Mesenteric fat pad (tissue), 1 donor: Measurements from ENCODE around the gene ST3GAL6. TPM values are rescaled to one million over a fixed set of nuclear protein-coding genes. Genes with fewer than 3 reads are reported as not detected.

Experiments
- DNase-seq: peaks from one replicate; pipeline ENCODE4 v3.0.0-alpha.2; 2020; ENCODE audit warnings: low spot score
- total RNA-seq: library from RNA; stranded (reverse); fragmentation: NEBNext Ultra II Directional; extraction: Animal tissue kit (Norgen Biotek cat#: 25700); gene quantifications from one replicate; pipeline ENCODE4 v1.2.1, GENCODE V29; 2021
- donor health status: DM: yes; HTN: yes; CAD: no.

Gene ST3GAL6
- total RNA-seq, 1 donor from 2014 or later, result 9.4 TPM

GRCh38 chr3:98775459-98776139 lies 12.5 kb downstream of the ST3GAL6 start:
- no peak for DNase-seq

- no peak for DNase-seq
Observed at GRCh38 chr3:98776140-98776493, 13.0 kb downstream of the ST3GAL6 start.

DNA sequence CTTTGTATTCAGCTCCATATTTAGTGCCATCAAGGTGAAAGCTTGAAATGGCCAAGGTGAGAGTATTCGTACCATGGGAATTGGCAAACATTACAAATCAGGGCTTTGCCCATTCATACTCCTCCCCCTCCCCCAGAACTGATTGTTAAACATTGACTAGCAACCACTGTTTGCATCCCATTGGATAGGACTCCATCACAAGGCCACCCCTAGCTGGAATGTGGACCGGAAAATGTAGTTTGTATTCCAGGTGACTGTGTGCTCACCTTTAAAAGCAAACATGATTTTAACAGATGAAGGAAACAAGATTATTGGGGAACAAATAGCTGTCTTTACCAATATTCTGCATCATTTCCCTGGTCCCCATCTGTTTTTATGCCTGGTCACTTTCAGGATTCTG lies 14.1 kb downstream of the ST3GAL6 start:
- DNase-seq, result no peak

GRCh38 chr3:98777801-98778220 lies 14.7 kb downstream of the ST3GAL6 start:
- DNase-seq, result no peak

GRCh38 chr3:98778383-98778782 lies 15.2 kb downstream of the ST3GAL6 start:
- DNase-seq, result no peak

GRCh38 chr3:98778852-98779413 lies 15.8 kb downstream of the ST3GAL6 start:
- no peak for DNase-seq

DNA sequence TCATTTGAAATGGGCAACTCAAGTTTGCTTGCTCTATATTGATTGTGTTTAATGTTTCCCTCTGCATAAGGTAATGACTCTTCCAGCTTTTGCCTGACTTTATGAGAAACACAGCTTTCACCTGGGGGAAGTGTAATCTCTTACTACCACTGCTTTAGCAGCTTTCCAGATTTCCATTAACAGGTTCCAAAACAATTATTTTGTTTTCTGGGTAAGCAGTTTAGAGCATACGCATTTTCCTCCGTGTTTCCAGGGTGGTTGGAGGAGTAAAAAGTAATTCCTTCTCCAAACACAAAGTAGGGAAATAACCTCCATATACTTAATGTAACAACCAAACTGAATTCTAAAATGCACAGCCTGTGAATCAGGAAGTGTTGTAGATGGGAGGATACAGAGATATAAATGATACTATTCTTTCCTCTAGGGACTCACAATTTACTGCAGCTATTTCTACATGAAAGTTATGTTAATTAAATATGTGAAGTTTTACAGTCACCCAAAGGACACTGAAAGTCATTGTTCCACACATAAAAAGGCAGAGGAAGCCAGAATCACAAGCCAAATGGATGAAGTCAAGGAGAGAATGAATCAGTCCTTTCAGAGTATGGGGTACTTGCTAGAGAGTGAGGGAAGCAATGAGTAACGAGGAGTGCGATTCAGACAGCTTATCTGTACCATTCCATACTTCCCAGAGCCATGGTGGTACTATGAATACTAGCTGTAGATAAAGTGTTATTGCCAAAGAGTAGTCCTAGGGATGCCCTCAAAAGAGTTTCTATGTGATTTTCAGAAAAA lies 16.6 kb downstream of the ST3GAL6 start:
- DNase-seq, result no peak

- no peak for DNase-seq
Observed at GRCh38 chr3:98780343-98780742, 17.2 kb downstream of the ST3GAL6 start.

- no peak for DNase-seq
Observed at GRCh38 chr3:98782824-98783500, 19.8 kb downstream of the ST3GAL6 start.

GRCh38 chr3:98784042-98784441 lies 20.9 kb downstream of the ST3GAL6 start:
- no peak for DNase-seq

GRCh38 chr3:98784666-98785600 lies 21.8 kb downstream of the ST3GAL6 start:
- no peak for DNase-seq

GRCh38 chr3:98786364-98787006 lies 23.3 kb downstream of the ST3GAL6 start:
- DNase-seq, result no peak

DNA sequence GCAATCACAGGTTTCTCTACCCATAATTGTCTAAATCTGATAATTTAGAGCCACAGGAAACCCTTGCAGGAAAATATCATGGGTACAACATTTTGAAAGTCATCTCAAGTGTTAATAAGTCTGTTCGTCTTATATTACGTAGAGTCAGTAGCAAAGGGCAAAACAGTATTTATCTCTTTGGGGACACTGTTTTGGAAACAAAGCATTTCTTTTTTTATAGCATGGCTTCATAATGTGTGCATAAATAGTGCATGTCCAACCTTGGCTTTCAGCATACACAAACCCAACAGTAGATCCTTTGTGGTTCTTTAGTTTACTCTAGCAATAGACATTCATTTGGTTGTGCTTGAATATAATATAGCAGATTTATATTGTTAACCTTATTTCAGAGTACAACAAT lies 24.0 kb downstream of the ST3GAL6 start:
- no peak for DNase-seq

- DNase-seq, result no peak
Observed at GRCh38 chr3:98788651-98789050, 25.5 kb downstream of the ST3GAL6 start.

DNA sequence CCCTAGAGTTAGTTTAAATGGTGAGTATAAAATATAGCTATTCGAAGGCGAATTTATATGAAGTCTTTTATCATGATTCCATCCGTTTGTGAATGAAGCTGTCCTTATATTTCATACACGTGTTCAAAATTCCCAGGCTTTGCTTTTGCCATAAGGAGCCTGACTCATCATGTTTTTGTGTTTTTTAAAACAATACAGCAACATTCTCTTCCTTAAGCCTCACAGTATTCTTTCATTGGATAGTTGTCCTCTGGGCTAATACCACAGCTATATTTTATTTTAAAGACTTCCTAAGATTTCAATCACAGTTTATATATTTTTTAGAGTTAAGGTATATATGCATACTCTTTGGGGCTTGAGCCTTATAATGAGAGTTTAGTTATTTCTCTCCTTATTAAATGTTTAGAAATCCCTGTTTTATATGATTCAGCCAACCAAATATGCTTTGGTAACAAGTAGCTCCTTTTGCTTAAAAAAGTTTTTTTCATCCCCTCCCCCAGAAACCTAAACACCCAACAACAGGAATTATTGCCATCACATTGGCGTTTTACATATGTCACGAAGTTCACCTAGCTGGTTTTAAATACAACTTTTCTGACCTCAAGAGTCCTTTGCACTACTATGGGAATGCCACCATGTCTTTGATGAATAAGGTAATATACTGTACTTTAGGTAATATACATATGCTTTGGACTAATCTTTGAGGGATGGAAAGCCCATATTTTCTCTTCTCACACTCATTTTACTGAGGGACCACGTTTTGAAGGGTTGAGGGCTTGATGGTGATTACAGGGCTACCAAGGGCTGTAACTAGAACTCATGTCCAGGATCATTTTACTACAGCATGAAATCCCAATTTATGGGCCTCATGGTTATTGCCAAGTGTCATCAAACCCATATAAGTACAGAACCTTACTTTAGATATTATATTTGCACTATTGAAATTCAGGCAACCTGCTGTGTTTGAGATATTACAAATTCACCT lies 28.5 kb downstream of the ST3GAL6 start:
- DNase-seq, result no peak

- no peak for DNase-seq
Observed at GRCh38 chr3:98793971-98794370, 30.8 kb downstream of the ST3GAL6 start.

- no peak for DNase-seq
Observed at GRCh38 chr3:98796334-98796733, 33.2 kb downstream of the ST3GAL6 start.

DNA sequence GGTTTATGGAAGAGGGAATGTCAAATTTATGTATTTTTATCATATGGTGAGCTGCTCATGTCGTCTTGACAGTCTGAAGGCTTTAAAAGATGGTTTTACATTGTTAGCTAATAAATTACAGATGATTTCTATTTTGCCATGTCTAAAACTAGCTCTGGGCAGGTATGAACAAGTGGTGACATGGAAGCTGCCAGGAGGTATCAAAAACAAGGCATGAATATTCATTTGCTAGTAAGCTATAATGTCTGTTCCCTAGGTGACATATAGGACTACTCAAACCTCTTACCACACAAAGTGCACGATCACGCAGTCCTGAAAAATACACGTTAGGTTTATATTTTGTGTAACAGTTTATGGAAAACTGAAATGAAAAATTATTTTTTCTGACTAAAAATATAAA lies 34.8 kb downstream of the ST3GAL6 start:
- no peak for DNase-seq

DNA sequence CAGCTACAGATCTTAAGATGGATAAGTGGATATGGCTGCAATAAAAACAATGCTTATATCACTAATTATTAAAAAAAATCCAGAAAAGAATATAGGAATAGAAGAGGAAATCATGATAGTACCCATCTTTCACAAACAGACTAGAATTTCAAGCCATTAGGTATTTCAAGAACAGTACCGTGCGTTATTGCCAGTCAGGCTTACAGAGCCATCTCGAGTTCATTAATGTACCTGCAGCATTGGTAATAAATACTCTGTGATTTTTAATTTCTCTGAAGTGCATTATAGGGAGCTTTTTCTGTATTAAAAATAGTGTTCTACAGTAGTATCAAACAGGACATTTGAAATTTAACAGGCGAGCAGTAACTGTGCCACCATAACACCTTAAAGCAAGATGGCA lies 35.7 kb downstream of the ST3GAL6 start:
- DNase-seq, result no peak
